T-helper 1 cell treated with Interleukin-12 subunit alpha and Interleukin-12 subunit beta and Interleukin-4 antibody, amounts not matched to agents 30 ng/mL and 1 ng/mL, for 36 hours (primary cell): Measurements from ENCODE around the gene NCMAP. TPM values are rescaled to one million over a fixed set of nuclear protein-coding genes. Genes with fewer than 3 reads are reported as not detected.
"Not testable (repeated sequence)": the region's sequence is repeated elsewhere in the genome, so short reads cannot be mapped to it uniquely, and the experiment has no call there.

Experiments used
- intact Hi-C: fragments of 100-400 bp; cut with micrococcal nuclease; formaldehyde crosslinking; loops from one replicate; pipeline ENCODE4 v1.15.1; 2024
- total RNA-seq: library from RNA; stranded (reverse); gene quantifications from 2 replicates; pipeline ENCODE4 v1.2.3, GENCODE V29; 2022

The NCMAP gene
- total RNA-seq, 1 donor from 2014 or later = not detected

DNA sequence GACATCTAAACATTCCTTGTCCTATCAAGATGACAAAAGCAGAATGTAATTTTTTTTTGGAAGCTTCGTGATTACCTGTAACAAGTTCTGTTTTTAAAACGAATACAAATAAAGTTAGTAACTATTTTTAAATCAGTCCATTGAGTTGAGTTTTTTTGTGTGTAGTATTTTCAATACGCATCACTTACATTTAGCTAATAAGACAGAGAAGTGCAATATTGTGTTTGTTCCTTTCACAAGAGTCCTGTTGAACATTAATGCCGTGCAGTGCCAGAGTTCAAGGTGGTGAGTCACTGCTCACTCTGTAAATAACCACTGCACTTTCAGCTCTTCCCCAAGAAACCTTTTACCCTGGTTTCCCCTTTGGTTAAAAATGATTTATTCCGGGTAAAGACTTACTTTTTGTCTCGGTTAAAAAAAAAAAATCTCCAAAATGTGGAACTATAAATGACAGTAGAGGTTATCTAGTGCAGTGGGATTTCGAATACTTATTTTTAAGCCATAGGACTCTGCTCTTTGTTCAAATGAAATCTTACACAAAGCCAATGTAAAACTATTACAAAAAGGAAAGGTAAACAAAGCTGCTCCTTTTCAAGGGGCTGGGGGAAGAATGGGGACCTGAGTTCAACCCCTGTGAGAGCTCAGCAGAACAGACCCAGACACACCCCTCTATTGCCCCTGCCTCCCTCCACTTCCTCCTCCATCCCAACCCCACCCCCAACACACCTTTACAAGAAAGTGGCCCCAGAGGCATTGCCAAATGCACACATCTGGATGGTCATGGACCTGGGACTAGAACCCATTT is 14.8 kb upstream of the NCMAP start:
- intact Hi-C loops = loop anchor here (5.0 kb wide), 1 partner anchor 296 kb away; no protein-coding TSS in a partner anchor

DNA sequence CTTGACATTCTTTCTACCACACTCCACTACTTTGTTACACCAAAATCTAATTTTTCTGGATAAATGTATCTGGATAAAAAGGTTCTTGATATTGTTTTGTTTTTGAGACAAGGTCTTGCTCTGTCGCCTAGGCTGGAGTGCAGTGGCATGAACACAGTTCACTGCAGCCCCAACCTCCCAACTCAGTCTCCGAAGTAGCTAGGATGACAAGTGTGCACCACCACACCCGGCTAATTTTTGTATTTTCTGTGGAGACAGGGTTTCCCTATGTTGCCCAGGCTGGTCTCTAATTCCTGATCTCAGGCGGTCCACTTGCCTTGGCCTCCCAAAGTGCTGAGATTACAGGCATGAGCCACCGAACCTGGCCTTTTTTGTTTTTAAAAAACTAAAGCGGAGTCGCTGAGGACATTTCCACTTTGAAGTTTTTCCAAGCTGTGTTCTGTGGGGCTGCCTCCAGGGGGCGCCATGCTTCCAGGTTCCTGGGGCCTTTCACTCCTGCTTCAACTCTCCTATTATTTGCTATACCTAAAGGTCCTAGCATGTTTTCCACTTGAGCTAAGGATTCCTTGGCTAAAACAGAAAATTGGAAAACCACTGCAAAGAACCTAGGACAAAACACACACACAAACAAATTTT is 14.1 kb upstream of the NCMAP start:
- intact Hi-C loops = loop anchor here (1.0 to 5.0 kb wide), 3 partner anchors 45 to 295 kb away; no protein-coding TSS in a partner anchor

DNA sequence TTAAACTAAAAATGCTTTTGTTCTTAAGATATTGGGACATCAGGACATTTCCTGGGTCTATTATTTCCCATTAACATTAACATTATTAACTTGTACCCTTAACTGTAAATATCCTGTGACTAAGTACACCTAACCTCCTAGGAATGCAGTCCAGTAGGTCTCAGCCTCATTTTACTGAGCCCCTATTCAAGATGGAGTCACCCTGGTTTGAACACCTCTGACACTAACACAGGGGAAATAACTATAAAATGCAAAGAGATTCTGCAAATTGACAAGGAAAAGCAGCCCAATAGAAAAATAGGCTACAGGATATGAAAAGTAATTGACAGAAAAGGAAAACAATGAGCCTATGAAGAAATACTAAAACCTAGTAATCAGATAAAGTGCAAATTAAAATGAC is 11.6 kb upstream of the NCMAP start:
- intact Hi-C loops = loop anchor here (5.0 kb wide), 1 partner anchor 293 kb away; no protein-coding TSS in a partner anchor

DNA sequence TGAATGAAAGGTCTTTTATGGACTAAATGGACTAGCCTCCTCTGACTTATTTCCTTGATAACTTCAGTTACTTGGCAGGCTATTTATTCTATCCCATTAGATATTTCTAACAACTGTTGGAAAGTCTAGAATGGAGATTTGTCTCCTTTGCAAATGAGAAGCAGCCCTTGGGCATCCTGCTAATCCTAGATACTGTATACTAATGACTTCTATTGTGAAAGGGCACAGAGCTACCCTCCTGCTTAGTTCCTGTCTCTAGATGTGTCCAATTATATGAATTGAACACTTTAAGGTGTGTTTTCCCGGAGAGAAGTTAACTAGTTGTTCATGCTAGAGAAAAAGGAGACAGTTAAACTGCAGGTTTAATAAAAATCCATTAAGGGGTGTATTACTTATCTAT is 10.2 kb upstream of the NCMAP start:
- intact Hi-C loops = no loop called here

DNA sequence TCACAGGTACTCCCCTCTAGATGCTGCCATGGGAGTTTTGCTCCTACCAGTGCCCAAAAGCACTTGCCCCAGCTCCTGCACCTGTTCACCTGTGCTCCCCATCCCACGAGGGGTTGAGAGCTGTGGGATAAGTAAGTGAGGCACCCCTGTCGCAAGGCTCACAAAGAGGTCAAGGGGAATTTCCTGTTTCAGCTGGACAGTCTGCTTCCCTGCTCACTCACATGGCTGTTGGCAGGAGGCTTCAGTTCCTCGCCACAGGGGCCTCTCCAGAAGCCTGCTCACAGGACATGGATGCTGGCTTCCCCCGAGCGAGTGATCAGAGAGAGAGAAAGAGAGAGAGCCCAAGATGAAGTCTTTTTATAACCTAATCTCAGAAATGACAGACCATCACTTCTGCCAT is 8.7 kb upstream of the NCMAP start:
- intact Hi-C loops = no loop called here

DNA sequence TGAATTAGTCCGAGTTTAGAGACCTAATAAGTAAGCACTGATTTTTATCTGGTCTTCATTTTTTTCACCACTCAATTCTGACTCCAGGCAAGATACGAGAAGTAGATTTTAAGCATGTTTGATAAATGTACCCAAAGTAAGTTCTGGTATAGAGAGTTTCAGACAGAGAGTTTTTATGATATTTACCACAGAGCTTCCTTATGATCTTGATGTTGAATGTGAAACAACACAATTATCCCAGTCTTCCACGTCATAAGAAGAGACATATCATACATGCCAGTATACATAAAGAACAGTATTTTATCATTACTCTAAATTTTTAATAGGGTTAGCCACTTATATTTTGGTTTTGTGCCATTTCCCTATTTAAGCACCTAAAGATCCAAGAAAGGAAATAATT is 7.8 kb upstream of the NCMAP start:
- intact Hi-C loops = no loop called here

DNA sequence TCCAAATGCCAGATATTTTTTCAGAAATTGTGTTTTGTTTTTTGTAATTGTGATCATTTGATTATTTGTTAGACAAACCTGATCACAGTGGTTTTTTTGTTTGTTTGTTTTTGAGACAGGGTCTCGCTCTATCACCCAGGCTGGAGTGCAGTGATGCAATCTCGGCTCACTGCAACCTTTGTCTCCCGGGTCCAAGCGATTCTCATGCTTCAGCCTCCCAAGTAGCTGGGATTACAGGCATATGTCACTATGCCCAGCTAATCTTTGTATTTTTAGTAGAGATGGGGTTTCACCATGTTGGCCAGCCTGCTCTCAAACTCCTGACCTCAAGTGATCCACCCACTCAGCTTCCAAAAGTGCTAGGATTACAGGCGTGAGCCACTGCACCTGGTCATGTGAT is 6.7 kb upstream of the NCMAP start:
- intact Hi-C loops = not testable (repeated sequence)

DNA sequence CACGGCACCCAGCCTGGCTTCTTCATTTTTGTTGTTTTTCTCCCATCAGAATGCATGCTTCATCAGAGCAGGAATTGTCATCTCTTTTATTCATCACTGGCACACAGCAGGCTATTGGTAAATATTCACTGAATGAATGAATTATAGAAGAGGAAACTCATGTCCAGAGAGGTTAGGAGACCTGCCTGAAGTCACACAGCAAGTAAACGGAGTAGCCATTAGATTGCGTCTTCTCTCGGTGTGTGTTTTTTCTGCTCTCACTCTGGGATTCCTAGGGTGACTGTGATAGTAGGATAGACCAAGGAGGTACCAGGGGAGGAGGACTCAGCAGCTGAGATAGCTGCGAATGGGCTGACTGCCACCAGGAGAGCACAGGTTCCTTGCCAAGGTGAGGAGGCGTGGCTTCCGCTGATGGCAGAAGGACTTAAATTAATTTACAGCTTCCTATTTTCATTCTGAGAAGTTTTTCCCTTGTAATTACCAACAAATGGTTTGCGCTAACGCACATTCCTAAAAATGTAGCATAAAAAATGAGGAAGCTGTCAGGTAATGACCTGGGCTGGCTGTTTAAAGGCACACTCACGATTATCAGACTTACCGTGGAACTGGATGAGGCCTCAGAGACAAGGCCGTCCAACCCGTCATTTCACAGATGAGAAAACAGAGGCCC is 4.5 kb upstream of the NCMAP start:
- intact Hi-C loops = no loop called here

DNA sequence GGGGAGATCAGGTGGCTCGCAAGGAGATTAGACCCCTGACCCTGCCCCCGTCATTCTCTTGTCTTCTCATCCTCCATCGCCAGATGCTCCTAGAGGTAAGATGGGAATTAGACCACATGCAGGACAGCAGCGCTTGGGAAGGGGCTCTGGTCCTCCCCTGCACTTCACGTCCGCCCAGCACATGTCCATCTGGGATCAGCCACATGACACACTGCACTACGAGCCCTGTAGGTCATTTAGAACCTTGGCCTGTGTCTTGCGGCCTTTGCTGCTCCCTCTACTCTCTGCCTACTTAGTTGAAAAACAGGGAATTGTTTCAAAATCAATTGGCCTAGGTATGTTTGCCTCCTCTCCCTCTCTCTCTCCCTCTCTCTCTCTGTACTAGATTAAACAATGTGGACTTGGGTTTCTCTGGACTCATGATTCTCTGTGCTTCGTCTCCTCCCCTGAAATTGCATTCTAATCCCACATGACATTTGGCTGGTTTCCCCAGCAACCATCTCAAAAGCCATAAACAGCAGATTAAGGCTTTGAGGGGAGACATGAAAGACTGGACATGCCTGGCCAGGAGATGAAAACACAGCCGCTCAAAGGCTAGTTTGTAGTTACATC is 3.8 kb upstream of the NCMAP start:
- intact Hi-C loops = no loop called here

DNA sequence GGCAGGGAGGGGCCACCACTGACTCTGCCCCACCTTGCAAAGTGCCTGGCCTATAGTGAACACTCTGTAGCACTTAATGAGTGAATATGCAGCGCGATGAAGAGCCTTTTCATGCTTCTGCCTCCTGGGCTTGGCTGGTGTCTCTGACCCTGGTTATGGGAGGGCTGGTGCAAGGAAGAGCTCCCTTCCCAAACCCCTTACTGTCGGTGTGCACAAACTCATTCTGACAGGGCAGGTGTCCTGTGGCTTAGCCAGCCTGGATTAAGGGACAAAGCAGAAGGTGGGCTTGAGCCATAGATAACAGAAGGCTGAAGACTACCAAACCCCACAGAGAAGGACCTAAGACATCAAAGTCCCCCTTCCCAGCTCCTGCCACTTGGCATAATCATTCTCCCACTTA is 2.0 kb upstream of the NCMAP start:
- intact Hi-C loops = no loop called here

DNA sequence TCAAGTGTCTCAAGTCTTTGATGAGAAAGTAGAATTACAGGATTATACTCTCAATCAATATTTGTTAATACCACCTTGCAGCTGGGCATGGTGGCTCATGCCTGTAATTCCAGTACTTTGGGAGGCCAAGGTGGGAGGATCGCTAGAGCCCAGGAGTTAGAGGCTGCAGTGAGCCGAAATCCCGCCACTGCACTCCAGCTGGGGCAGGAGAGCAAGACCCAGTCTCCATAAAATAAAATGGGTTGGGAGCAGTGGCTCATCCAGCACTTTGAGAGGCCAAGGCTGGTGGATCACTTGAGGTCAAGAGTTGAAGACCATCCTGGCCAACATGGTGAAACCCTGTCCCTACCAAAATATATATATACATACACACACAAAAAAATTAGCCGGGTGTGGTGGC is 1.2 kb upstream of the NCMAP start:
- intact Hi-C loops = no loop called here

DNA sequence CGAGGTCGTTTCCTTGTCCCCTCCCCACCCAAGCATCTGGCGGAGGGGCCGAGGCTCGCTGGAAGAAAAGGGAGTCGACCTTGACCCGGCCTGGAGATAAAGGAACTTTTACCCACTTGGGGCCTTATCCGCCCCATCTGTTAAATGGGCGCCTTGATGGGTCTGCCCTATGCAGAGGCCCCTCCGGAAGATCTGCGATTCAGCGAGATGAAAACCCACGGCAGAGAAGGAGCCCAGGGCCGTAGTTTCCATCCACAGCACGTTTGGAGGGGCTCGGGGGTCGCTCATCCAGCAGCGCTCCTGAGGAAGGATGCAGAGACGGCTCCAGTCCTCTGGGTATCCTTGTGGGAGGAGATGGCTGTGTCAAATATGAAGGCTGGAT is 518 bp downstream of the NCMAP start:
- intact Hi-C loops = no loop called here

DNA sequence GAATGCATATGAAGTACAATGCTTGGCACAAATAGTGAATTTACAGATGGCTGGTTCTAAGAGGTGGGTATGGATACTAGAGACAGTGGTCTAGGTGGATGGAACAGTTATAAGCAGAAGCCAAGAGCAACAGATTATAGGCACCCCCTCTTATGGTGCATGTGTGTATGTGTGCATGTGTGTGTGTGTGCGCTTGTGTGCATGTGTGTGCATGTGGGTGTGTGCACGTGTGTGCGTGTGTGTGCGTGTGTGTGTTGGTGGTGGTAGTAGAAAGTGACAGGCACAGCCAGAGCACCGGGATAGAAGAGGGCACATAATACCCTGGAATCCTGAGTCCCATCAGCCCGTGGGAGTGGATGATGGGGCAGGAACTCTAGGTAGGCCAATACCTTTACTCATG is 1.3 kb downstream of the NCMAP start:
- intact Hi-C loops = no loop called here

DNA sequence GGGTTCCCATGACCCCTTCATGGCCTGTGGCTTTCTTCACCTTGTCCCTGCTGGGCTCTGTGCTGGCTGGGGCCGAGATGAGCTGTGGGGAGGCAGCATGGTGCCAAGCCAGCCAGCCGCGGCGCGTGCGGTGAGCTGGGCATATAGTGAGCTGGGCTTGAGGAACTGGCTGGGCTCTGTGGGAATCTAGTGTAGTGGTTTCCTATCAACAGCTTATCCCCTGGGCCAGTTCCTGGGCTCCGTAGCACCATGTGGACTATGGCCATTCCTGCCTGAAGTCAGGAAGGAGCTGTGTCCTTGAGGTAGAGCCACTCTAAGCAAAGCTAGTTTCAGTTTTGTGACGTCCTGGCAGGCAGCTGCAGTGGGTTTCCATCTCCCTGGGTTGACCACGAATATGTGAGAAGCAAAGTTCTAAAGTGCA is 1.8 kb downstream of the NCMAP start:
- intact Hi-C loops = no loop called here

DNA sequence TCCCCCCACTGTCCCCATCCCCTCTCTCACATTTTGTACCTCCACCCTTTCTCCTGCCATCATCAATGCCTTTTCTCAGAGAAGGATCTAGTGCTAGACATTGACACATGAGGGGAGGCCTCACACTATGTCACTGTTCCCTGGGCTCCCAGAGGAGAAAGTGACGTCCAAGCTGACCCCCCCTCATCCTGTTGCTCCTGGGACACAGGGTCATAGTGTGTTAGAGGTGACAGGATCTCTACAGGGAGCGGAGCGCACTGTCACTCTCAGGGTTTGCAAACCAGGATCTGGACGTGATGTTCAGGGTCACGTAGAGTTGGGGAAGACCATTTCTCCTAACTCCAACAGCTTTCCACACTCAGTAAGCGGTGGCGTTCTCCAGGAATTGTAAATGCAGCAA is 2.6 kb downstream of the NCMAP start:
- intact Hi-C loops = no loop called here

DNA sequence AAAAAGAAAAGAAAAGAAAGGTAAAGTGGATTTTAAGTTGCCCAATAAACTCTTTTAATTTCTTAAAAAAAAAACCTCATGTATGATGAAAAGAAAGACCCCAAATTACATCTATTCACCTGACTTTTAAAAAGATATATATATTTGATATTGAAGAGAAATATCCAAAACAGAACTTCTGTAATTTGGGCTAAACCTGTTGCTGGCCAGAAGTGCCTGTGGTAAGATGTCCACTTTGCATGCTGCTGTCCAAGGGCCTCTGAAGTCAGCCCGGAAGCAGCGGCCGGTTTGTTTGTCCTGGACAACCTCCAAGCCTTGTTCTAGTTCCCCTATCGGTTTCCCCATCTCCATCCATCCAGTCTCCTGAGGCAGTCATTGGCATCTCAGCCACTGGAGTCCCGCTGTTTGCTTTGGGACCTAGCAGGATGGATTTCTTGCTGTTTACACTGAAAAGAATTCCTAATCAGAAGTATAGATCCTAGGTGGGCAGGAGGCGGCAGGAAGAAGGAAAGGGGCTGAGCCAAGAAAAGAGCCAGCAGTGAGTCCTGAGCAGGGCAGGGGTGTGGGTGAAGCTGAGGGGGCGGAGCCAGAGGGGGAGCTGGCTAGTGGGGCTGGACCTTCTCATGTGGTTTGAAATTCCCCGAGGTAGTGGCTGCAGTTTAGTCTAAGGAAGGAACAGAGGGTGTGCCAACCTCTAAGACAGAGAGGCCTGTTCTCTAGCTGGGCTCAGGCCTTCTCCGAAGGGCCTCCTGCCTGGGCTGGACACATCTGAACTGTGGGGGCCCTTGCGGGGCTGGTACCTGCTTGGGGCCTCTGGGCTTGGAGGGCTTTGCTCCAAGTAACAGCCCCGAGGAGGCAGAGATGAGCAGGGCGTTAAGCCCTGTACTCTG is 3.3 kb downstream of the NCMAP start:
- intact Hi-C loops = no loop called here

DNA sequence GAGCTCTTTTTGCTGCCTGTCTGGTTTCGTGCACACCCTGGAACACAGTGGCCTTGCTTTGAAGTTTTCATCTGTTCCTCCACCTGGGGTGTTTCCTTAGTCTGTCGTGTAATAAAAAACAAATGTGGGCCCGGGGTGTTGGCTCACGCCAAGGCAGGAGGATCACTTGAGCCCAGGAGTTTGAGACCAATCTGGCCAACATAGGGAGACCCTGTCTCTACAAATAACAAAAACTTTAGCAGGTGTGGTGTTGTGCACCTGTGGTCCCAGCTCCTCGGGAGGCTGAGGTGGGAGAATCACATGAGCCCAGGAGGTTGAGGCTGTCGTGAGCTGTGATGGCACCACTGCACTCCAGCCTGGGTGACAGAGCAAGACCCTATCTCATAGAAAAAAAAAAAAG is 4.5 kb downstream of the NCMAP start:
- intact Hi-C loops = no loop called here

DNA sequence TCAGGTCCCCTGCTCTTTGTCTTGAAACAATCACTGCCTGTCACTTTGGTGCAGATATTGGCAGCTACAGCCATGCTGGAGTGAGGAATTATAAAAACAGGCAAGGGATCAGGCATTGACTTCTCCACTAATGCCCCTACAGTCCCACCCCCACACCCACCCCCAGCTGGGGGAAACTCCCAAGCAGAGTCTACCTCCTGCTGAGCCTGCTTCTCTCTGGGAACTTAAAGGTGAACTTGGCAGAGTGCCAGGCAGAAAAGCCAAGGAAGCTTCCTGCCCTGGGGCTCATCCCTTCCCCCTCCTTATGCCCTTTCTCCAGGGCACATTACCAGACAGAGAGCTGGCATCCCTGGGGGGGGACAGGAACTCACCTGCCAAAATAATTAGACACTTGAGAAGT is 6.7 kb downstream of the NCMAP start:
- intact Hi-C loops = no loop called here

DNA sequence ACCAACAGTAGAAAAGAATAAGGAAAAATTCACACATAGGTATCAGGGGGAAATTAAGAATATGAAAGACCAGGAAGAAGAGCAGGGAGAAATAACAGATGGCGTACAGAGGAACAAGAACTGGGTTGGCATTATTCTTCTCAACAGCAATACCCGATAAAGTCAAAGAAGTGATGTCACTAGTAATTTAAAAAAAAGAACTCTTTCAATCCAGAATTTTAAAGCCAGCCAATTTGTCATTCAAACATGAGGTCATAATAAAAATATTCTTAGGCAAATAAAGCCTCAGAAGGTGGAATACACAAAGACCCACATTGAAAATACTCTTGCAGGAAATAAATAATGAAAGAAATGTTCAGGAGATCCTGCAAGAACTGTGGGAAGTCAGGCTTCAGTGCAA is 8.8 kb downstream of the NCMAP start:
- intact Hi-C loops = no loop called here

DNA sequence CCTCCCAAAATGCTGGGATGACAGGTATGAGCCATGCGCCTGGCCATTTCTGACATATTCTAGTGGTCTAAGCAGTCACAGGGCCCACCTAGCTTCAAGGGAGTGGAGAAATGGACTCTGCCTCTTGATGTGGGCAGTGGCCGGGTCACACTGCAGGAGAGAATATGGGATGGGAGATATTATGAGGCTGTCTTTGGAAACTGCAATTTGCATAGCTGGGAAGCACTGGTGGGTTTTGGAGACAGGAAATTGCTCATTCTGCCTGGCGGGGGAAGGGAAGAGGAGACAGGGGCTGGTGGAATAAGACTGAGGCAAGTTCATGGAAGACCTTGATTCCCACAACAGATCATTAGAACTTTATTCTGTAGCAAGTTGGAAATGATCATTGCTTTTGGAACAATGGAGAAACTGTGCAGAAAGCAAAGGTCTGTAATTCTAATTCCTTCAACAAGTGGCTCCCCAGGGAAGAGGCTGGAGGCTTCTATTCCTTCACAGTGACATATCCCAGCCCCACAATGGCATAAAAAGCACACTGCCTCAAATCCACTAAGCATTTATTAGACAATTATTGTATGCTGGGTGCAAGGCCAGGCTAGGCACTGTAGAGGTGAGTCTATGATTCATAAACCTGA is 10.5 kb downstream of the NCMAP start:
- intact Hi-C loops = no loop called here
